ENCODE results near the gene ABHD5.
"Not testable (repeated sequence)": the region's sequence is repeated elsewhere in the genome, so short reads cannot be mapped to it uniquely, and the experiment has no call there.

Gene ABHD5

DNA sequence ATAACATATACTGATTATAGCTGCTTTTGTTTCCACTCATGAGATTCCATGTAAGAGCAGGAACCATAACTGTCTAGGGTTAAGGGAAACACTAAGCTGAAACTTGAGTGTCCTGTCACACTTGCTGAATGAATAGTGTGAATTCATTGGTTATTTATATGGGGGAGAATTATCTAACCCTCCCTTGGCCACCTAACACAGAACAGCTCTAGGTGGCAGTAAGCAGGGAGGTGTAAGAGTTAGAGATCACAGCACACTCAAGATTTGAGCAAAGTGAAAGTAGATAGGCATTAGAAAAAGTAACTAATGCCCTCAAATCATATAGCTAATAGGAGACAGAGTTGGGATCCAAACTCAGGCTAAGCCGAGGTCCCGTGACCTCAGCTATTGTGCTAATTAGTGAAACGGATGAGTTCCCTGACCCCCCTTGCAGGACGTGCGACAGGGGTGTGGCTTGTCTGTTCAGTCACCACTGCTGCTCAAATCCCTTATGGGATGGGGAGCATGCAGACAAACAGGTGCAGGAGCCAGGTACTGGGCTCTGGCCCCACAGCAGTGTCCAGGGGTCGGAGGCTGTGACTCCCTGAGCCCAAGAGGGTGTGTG, 41.3 kb upstream of the ABHD5 start:
- H3K4me3 ChIP-seq (ENCODE audit: low read depth, low read length) = no peak overlapping the region
- peak; percentile 61 for DNase-seq
- TF ChIP-seq, protein P1, sequence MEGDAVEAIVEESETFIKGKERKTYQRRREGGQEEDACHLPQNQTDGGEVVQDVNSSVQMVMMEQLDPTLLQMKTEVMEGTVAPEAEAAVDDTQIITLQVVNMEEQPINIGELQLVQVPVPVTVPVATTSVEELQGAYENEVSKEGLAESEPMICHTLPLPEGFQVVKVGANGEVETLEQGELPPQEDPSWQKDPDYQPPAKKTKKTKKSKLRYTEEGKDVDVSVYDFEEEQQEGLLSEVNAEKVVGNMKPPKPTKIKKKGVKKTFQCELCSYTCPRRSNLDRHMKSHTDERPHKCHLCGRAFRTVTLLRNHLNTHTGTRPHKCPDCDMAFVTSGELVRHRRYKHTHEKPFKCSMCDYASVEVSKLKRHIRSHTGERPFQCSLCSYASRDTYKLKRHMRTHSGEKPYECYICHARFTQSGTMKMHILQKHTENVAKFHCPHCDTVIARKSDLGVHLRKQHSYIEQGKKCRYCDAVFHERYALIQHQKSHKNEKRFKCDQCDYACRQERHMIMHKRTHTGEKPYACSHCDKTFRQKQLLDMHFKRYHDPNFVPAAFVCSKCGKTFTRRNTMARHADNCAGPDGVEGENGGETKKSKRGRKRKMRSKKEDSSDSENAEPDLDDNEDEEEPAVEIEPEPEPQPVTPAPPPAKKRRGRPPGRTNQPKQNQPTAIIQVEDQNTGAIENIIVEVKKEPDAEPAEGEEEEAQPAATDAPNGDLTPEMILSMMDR (IDR thresholded peaks at IDR 0.05; ENCODE audit: low read depth, low read length) = no peak
- H3K36me3 ChIP-seq = no peaks in the 10 kb centered on the region
- no peaks in the 10 kb centered on the region for H3K27me3 ChIP-seq (ENCODE audit: insufficient read depth, low read depth, severe bottlenecking)
- no peak overlapping the region for H3K27ac ChIP-seq
- H3K9me3 ChIP-seq (ENCODE audit: severe bottlenecking) = no peaks in the 10 kb centered on the region

DNA sequence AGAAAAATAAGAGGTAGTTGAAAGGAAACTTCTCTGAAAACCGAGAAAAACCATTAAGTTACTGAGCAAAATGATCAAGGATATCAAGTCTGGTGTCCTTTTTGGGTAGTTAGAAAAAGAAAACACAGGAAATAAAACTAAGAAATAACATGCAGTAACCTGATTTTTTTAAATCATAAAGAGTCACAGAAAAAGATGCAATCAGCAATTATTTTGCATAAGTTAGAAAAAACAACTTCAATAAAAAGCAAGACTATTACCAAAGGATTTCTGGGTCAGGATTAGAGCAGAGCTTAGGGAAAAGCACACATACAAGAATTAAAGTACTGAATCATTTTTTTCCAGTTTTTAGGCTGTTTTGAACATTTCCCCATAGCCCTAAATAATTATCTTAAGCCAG, 40.4 kb upstream of the ABHD5 start:
- Histone ChIP-seq H3K4me3 (ENCODE audit: low read depth, low read length) (no peak overlapping the region), H3K27ac (no peak overlapping the region), H3K36me3 (no peaks in the 10 kb centered on the region), H3K27me3 (ENCODE audit: insufficient read depth, low read depth, severe bottlenecking) (no peaks in the 10 kb centered on the region), H3K9me3 (ENCODE audit: severe bottlenecking) (no peaks in the 10 kb centered on the region)
- TF ChIP-seq, protein P1 (IDR thresholded peaks at IDR 0.05; ENCODE audit: low read depth, low read length) = no peak
- DNase-seq = no peak

DNA sequence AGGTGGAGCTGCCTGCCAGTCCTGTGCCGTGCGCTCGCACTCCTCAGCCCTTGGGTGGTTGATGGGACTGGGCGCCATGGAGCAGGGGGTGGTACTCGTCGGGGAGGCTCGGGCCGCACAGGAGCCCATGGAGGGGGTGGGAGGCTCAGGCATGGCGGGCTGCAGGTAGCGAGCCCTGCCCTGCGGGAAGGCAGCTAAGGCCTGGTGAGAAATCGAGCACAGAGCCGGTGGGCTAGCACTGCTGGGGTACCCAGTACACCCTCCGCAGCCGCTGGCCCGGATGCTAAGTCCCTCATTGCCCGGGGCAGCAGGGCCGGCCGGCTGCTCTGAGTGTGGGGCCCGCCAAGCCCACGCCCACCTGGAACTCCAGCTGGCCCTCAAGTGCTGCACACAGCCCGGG, 34.3 kb upstream of the ABHD5 start:
- H3K4me3 ChIP-seq (ENCODE audit: low read depth, low read length); H3K36me3 ChIP-seq; H3K9me3 ChIP-seq (ENCODE audit: severe bottlenecking); DNase-seq; H3K27ac ChIP-seq; H3K27me3 ChIP-seq (ENCODE audit: insufficient read depth, low read depth, severe bottlenecking): not testable (repeated sequence)

DNA sequence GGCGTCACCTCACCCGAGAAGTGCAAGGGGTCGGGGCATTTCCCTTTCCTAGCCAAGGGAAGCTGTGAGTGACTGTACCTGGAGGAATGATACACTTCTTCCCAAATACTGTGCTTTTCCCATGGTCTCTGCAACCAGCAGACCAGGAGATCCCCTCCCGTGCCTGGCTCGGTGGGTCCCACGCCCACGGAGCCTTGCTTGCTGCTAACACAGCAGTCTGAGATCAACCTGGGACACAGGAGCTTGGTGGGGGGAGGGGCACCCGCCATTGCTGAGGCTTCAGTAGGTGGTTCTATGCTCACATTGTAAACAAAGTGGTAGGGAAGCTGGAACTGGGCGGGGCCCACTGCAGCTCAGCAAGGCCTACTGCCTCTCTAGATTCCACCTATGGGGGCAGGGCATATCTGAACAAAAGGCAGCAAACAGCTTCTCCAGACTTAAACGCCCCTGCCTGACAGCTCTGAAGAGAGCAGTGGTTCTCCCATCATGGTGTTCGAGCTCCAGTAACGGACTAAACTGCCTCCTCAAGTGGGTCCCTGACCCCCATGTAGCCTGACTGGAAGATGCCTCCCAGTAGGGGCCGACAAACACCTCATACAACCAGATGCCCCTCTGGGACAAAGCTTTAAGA, 31.4 kb upstream of the ABHD5 start:
- TF ChIP-seq, protein P1 (IDR thresholded peaks at IDR 0.05; ENCODE audit: low read depth, low read length) = no peak
- Histone ChIP-seq H3K27me3 (ENCODE audit: insufficient read depth, low read depth, severe bottlenecking) (no peaks in the 10 kb centered on the region), H3K4me3 (ENCODE audit: low read depth, low read length) (no peak overlapping the region), H3K36me3 (no peaks in the 10 kb centered on the region), H3K27ac (no peak overlapping the region), H3K9me3 (ENCODE audit: severe bottlenecking) (no peaks in the 10 kb centered on the region)
- DNase-seq = no peak

DNA sequence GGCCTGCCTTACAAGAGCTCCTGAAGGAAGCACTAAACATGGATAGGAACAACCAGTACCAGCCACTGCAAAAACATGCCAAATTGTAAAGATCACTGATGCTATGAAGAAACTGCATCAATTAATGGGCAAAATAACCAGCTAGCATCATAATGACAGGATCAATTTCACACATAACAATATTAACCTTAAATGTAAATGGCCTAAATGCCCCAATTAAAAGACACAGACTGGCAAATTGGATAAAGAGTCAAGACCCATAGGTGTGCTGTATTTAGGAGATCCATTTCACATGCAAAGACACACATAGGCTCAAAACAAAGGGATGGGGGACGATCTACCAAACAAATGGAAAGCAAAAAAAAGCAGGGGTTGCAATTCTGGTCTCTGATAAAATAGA, 29.4 kb upstream of the ABHD5 start:
- not testable (repeated sequence) for H3K9me3 ChIP-seq (ENCODE audit: severe bottlenecking); H3K36me3 ChIP-seq; H3K27ac ChIP-seq; H3K4me3 ChIP-seq (ENCODE audit: low read depth, low read length); H3K27me3 ChIP-seq (ENCODE audit: insufficient read depth, low read depth, severe bottlenecking); DNase-seq

DNA sequence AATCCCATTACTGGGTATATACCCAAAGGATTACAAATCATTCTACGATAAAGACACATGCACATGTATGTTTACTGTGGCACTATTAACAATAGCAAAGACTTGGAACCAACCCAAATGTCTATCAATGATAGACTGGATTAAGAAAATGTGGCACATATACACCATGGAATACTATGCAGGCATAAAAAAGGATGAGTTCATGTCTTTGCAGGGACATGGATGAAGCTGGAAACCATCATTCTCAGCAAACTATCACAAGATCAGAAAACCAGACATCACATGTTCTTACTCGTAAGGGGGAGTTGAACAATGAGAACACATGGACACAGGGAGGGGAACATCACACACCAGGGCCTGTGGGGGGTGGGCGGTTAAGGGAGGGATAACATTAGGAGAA, 25.7 kb upstream of the ABHD5 start:
- not testable (repeated sequence) for DNase-seq; H3K4me3 ChIP-seq (ENCODE audit: low read depth, low read length); H3K27ac ChIP-seq; H3K36me3 ChIP-seq; H3K27me3 ChIP-seq (ENCODE audit: insufficient read depth, low read depth, severe bottlenecking); H3K9me3 ChIP-seq (ENCODE audit: severe bottlenecking)

DNA sequence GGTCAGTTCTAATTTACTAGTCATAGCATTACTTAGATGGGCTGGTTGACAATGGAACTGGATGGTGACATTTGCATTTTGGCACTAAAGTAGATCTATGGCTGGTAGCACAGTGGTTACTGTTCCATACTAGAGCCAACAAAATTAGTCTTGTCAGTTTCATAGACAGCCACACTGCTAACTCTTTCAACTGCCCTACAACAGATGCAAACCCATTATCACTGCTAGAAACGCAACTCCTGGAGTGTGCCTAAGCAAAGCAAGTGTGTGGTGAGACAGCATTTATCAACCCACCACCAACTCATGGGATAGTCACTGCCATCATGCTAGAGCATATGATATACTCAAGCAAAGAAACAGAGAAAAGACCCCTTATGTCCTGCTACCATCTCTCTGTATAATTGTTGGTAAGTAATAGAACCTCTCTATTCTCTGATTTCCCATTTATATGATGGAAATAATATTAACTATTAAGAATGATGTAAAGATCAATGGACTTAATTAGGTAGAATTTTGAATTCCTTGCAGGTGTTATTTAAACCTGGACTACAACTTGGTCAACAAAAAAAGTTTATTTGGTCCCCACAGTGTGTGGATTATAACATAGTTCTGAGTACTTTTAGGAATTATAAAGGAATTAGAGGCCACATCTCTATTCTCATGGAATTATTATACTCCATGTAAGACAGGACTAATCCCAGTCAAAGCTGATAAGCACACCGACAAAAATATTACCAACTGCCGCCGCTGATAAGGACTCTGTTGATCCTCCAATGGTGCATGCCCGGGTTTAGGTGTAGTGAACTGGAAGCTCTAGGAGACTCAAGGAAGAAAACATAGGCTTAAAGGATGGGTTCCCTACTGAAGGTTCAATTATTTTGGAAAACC, 19.9 kb upstream of the ABHD5 start:
- DNase-seq = peak; percentile 20
- TF ChIP-seq, protein P1 (IDR thresholded peaks at IDR 0.05; ENCODE audit: low read depth, low read length) = no peak

More for the DNA sequence above, 19.9 kb upstream of the ABHD5 start:
- no peaks in the 10 kb centered on the region for H3K9me3 ChIP-seq (ENCODE audit: severe bottlenecking)
- H3K36me3 ChIP-seq = no peaks in the 10 kb centered on the region
- no peak overlapping the region for H3K4me3 ChIP-seq (ENCODE audit: low read depth, low read length)
- H3K27me3 ChIP-seq (ENCODE audit: insufficient read depth, low read depth, severe bottlenecking) = no peaks in the 10 kb centered on the region
- H3K27ac ChIP-seq = no peak overlapping the region

Data from WERI-Rb-1 (cell line).